WTC11 (cell line): ENCODE data around the gene NBEA. TPM values are rescaled to one million over a fixed set of nuclear protein-coding genes. Genes with fewer than 3 reads are reported as not detected.

Experiments
- ATAC-seq: fragments of 200-7000 bp; cut with Tn5 transposase; 2 replicates; pipeline ENCODE4 v1.10.0; 2021; ENCODE audit warnings: mild to moderate bottlenecking, moderate library complexity
- CTCF ChIA-PET: fragments of 300-600 bp; sonication (Branson Sonifier 250); formaldehyde crosslinking; loops from one replicate; lab custom pipeline; 2021; ENCODE audit warnings: antibody characterized with exemption; lab: Charles Lee
- POLR2A ChIA-PET: fragments of 350-600 bp; sonication (Branson Sonifier 250); formaldehyde crosslinking; loops from one replicate; lab custom pipeline; 2021; ENCODE audit warnings: antibody characterized with exemption; lab: Charles Lee
- DNase-seq: peaks from one replicate; pipeline ENCODE4 v3.0.0; 2021; ENCODE audit warnings: low spot score
- H3K27ac Mint-ChIP-seq: 2 replicates; pipeline ENCODE4 v1.8.0; 2021; ENCODE audit warnings: mixed read lengths
- H3K27me3 Mint-ChIP-seq: 2 replicates; pipeline ENCODE4 v1.8.0; 2021; ENCODE audit warnings: low read depth, mild to moderate bottlenecking, moderate library complexity, mixed read lengths
- H3K36me3 Mint-ChIP-seq: 2 replicates; pipeline ENCODE4 v1.8.0; 2021; ENCODE audit warnings: mixed read lengths
- H3K4me1 Mint-ChIP-seq: 2 replicates; pipeline ENCODE4 v1.8.0; 2022; ENCODE audit warnings: mixed read lengths
- H3K4me3 Mint-ChIP-seq: 2 replicates; pipeline ENCODE4 v1.8.0; 2021; ENCODE audit warnings: mild to moderate bottlenecking, moderate library complexity, mixed read lengths
- H3K9me3 Mint-ChIP-seq: 2 replicates; pipeline ENCODE4 v1.8.0; 2021; ENCODE audit warnings: mixed read lengths
- ATF2 ChIP-seq: sonication (generic); formaldehyde crosslinking; IDR thresholded peaks from 2 replicates; pipeline ENCODE4 v1.8.1; 2022; ENCODE audit warnings: low read depth, missing genetic modification reagents, borderline replicate concordance
- ATF3 ChIP-seq: sonication (generic); formaldehyde crosslinking; conservative IDR thresholded peaks from 2 replicates; pipeline ENCODE4 v1.8.1; 2022; ENCODE audit warnings: mild to moderate bottlenecking, missing genetic modification reagents
- E2F4 ChIP-seq: sonication (generic); formaldehyde crosslinking; IDR thresholded peaks from 2 replicates; pipeline ENCODE4 v1.8.1; 2022; ENCODE audit warnings: low read depth, mild to moderate bottlenecking, moderate library complexity, missing genetic modification reagents, borderline replicate concordance
- FOXJ3 ChIP-seq: sonication (generic); formaldehyde crosslinking; IDR thresholded peaks from 2 replicates; pipeline ENCODE4 v1.9.0; 2021; ENCODE audit warnings: missing genetic modification reagents, mild to moderate bottlenecking, borderline replicate concordance
- FOXK1 ChIP-seq: sonication (generic); formaldehyde crosslinking; IDR thresholded peaks from 2 replicates; pipeline ENCODE4 v1.8.0; 2022; ENCODE audit warnings: mild to moderate bottlenecking, moderate library complexity, missing genetic modification reagents
- HMGXB4 ChIP-seq: sonication (generic); formaldehyde crosslinking; IDR thresholded peaks from 2 replicates; pipeline ENCODE4 v1.8.1; 2023; ENCODE audit warnings: mild to moderate bottlenecking, moderate library complexity, missing genetic modification reagents
- JUN ChIP-seq: sonication (generic); formaldehyde crosslinking; IDR thresholded peaks from 2 replicates; pipeline ENCODE4 v1.8.0; 2023; ENCODE audit warnings: mild to moderate bottlenecking, missing genetic modification reagents
- MAX ChIP-seq: sonication (generic); formaldehyde crosslinking; IDR thresholded peaks from 2 replicates; pipeline ENCODE4 v1.8.0; 2022; ENCODE audit warnings: mild to moderate bottlenecking, missing genetic modification reagents
- MXD4 ChIP-seq: fragments of 250-450 bp; sonication (Bioruptor Pico); IDR thresholded peaks from 2 replicates; pipeline ENCODE4 v1.8.0; 2021; ENCODE audit warnings: mild to moderate bottlenecking, moderate library complexity, borderline replicate concordance
- NFATC4 ChIP-seq: fragments of 250-450 bp; sonication (Bioruptor Pico); IDR thresholded peaks from 2 replicates; pipeline ENCODE4 v1.9.0; 2021; ENCODE audit warnings: mild to moderate bottlenecking
- SOX15 ChIP-seq: fragments of 250-450 bp; sonication (Bioruptor Pico); IDR thresholded peaks from 2 replicates; pipeline ENCODE4 v1.9.0; 2021; ENCODE audit warnings: mild to moderate bottlenecking
- ZBTB21 ChIP-seq: sonication (generic); formaldehyde crosslinking; IDR thresholded peaks from 2 replicates; pipeline ENCODE4 v1.8.1; 2023; ENCODE audit warnings: mild to moderate bottlenecking, missing genetic modification reagents, borderline replicate concordance
- ZNF219 ChIP-seq: sonication (generic); formaldehyde crosslinking; IDR thresholded peaks from 2 replicates; pipeline ENCODE4 v1.8.0; 2023; ENCODE audit warnings: missing genetic modification reagents, mild to moderate bottlenecking, borderline replicate concordance
- total RNA-seq: library from RNA; stranded (reverse); gene quantifications from 3 replicates; pipeline ENCODE4 v1.2.3, GENCODE V29; 2021
- TF ChIP-seq, protein P1 (sequence below): fragments of 250-450 bp; sonication (Bioruptor Pico); IDR thresholded peaks from 2 replicates; pipeline ENCODE4 v1.9.0; 2021; ENCODE audit warnings: moderate library complexity, mild to moderate bottlenecking, inconsistent platforms, borderline replicate concordance
- TF ChIP-seq, protein P2 (sequence below): fragments of 250-450 bp; sonication (Bioruptor Pico); IDR thresholded peaks from 2 replicates; pipeline ENCODE4 v1.8.0; 2021; ENCODE audit warnings: mild to moderate bottlenecking

The NBEA gene
- total RNA-seq, 1 experiment from 2014 or later: 20.9 TPM

- no peak for DNase-seq
- TF ChIP-seq E2F4 (CRISPR knock-in tag) (no peak), FOXK1 (CRISPR knock-in tag) (no peak), MAX (CRISPR knock-in tag) (no peak)
- TF ChIP-seq, all 79 proteins: peak for 0
- CTCF ChIA-PET: no interaction called here
- ATAC-seq: no peak
- POLR2A ChIA-PET: no interaction called here
- Mint-ChIP-seq H3K36me3 (no peaks in the 10 kb centered on the region), H3K27ac (no peak overlapping the region), H3K27me3 (no peaks in the 10 kb centered on the region), H3K9me3 (no peaks in the 10 kb centered on the region), H3K4me3 (no peak overlapping the region), H3K4me1 (no peaks in the 10 kb centered on the region)
These were observed 547.0 kb downstream of the NBEA start for GRCh38 chr13:35489050-35489449.

GRCh38 chr13:35496006-35496405 lies 553.9 kb downstream of the NBEA start:
- ATAC-seq (no peak), DNase-seq (no peak)
- CTCF ChIA-PET: interaction anchor here (0.7 kb wide), 1 partner anchor 501 kb away, joined by 4 read pairs; no protein-coding TSS in a partner anchor
- H3K27ac Mint-ChIP-seq: no peak overlapping the region
- no peak for TF ChIP-seq JUN
- TF ChIP-seq SOX15 (CRISPR knock-in tag): no peak
- TF ChIP-seq NFATC4 (CRISPR knock-in tag): no peak
- TF ChIP-seq, protein P1, sequence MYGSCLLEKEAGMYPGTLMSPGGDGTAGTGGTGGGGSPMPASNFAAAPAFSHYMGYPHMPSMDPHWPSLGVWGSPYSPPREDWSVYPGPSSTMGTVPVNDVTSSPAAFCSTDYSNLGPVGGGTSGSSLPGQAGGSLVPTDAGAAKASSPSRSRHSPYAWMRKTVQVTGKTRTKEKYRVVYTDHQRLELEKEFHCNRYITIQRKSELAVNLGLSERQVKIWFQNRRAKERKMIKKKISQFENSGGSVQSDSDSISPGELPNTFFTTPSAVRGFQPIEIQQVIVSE (CRISPR knock-in tag): no peak
- TF ChIP-seq MAX (CRISPR knock-in tag): no peak
- TF ChIP-seq ZBTB21 (CRISPR knock-in tag): no peak
- TF ChIP-seq FOXJ3 (CRISPR knock-in tag): no peak
- no peak for TF ChIP-seq MXD4 (CRISPR knock-in tag)
- TF ChIP-seq E2F4 (CRISPR knock-in tag): no peak
- TF ChIP-seq HMGXB4 (CRISPR knock-in tag): no peak
- no peak for TF ChIP-seq ATF3 (CRISPR knock-in tag)
- TF ChIP-seq ATF2 (CRISPR knock-in tag): no peak
- no peak for TF ChIP-seq ZNF219 (CRISPR knock-in tag)
- TF ChIP-seq, protein P2, sequence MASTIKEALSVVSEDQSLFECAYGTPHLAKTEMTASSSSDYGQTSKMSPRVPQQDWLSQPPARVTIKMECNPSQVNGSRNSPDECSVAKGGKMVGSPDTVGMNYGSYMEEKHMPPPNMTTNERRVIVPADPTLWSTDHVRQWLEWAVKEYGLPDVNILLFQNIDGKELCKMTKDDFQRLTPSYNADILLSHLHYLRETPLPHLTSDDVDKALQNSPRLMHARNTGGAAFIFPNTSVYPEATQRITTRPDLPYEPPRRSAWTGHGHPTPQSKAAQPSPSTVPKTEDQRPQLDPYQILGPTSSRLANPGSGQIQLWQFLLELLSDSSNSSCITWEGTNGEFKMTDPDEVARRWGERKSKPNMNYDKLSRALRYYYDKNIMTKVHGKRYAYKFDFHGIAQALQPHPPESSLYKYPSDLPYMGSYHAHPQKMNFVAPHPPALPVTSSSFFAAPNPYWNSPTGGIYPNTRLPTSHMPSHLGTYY (CRISPR knock-in tag): no peak
- H3K36me3 Mint-ChIP-seq: no peaks in the 10 kb centered on the region
- H3K4me3 Mint-ChIP-seq: no peak overlapping the region
- peaks cover 5% of the 10 kb centered on the region; the same call in 1 of the 2 replicates for H3K4me1 Mint-ChIP-seq
- H3K27me3 Mint-ChIP-seq: no peaks in the 10 kb centered on the region
- H3K9me3 Mint-ChIP-seq: no peaks in the 10 kb centered on the region
- POLR2A ChIA-PET: no interaction called here
